GM18502 (cell line): ENCODE measurements around the gene DIPK1A.

Experiments
- ATAC-seq: cut with Tn5 transposase; IDR thresholded peaks from one replicate; pipeline ENCODE4 v1.9.1; 2021; ENCODE audit warnings: mild to moderate bottlenecking; ENCODE audit not compliant: unreplicated experiment, poor library complexity

DIPK1A gene

GRCh38 chr1:92961131-92961895, at the start of gene DIPK1A:
Gene DIPK1A, minus strand, starts transcription at chr1:92961462. Its CDS starts 33 bp downstream, at chr1:92961429.
- ATAC-seq: peak; percentile 48

- ATAC-seq: no peak
Measured at GRCh38 chr1:93007941-93008577, 46.8 kb upstream of the DIPK1A start.

GRCh38 chr1:93005252-93005598, 44.0 kb upstream of the DIPK1A start:
- no peak for ATAC-seq

- no peak for ATAC-seq
Measured at GRCh38 chr1:93004566-93005251, 43.4 kb upstream of the DIPK1A start.

GRCh38 chr1:93003981-93004380, 42.7 kb upstream of the DIPK1A start:
- ATAC-seq: no peak

- no peak for ATAC-seq
Measured at GRCh38 chr1:93002781-93003180, 41.5 kb upstream of the DIPK1A start.

- ATAC-seq: no peak
Measured at GRCh38 chr1:93001893-93002292, 40.6 kb upstream of the DIPK1A start.

GRCh38 chr1:93000751-93001175, 39.5 kb upstream of the DIPK1A start:
- ATAC-seq: no peak

GRCh38 chr1:93000291-93000690, 39.0 kb upstream of the DIPK1A start:
- no peak for ATAC-seq

- no peak for ATAC-seq
Measured at GRCh38 chr1:92998821-92999220, 37.6 kb upstream of the DIPK1A start.

GRCh38 chr1:92995441-92996430, 34.5 kb upstream of the DIPK1A start:
- ATAC-seq: no peak

GRCh38 chr1:92994105-92994712, 32.9 kb upstream of the DIPK1A start:
- ATAC-seq: peak; percentile 86

- ATAC-seq: no peak
Measured at GRCh38 chr1:92993581-92993980, 32.3 kb upstream of the DIPK1A start.

- no peak for ATAC-seq
Measured at GRCh38 chr1:92992877-92993276, 31.6 kb upstream of the DIPK1A start.

GRCh38 chr1:92992054-92992453, 30.8 kb upstream of the DIPK1A start:
- ATAC-seq: no peak

GRCh38 chr1:92990828-92991227, 29.6 kb upstream of the DIPK1A start:
- ATAC-seq: no peak

- ATAC-seq: no peak
Measured at GRCh38 chr1:92989936-92990583, 28.8 kb upstream of the DIPK1A start.

- ATAC-seq: no peak
Measured at GRCh38 chr1:92989253-92989652, 28.0 kb upstream of the DIPK1A start.

GRCh38 chr1:92987462-92987861, 26.2 kb upstream of the DIPK1A start:
- ATAC-seq: no peak
